Measurements from ENCODE around the gene CUL2.

Gene CUL2

GRCh38 chr10:35090162-35090954, at the start of gene CUL2:
Gene CUL2 (minus strand): TSS chr10:35090341. CDS start chr10:35071317, 19,024 bp downstream.
- TF ChIP-seq CTCF (conservative IDR thresholded peaks at IDR 0.05; ENCODE audit: control insufficient read depth, insufficient read depth, low read depth, low read length), result no peak
- peak within 1 kb of the TSS; percentile 86 for H3K4me3 ChIP-seq (ENCODE audit: control insufficient read depth, low read depth, low read length)
- peak; percentile 96 for DNase-seq (ENCODE audit: low read depth)

DNA sequence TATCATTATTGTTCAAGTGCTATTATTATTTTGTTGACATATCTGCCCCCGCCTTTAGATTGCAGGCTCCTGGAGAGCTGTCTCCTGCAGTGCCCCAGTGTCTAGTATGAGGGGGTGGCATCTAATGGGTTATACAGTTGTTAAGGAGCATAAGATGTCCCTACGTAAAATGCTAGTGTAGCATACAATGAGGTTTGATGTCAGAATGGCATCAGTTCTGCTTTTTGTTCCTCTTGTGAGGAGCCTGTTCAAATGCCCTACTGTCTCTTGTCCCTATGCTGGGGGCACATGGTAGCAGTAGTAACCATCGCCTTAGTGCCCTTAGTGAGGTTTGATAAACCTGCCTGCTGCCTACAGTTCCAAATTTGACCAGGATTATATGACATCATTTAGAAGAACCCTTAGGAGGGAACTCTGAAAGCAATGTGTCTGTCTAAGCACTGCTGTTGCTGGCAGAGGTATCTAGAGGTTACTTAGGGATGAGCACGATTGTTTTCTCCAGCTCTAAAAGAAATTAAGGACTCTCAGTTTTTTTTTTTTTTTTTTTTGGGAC, 46.2 kb upstream of the CUL2 start:
- no peak for DNase-seq (ENCODE audit: low read depth)
- no peak overlapping the region for H3K4me3 ChIP-seq (ENCODE audit: control insufficient read depth, low read depth, low read length)
- no peak for TF ChIP-seq CTCF (conservative IDR thresholded peaks at IDR 0.05; ENCODE audit: control insufficient read depth, insufficient read depth, low read depth, low read length)

DNA sequence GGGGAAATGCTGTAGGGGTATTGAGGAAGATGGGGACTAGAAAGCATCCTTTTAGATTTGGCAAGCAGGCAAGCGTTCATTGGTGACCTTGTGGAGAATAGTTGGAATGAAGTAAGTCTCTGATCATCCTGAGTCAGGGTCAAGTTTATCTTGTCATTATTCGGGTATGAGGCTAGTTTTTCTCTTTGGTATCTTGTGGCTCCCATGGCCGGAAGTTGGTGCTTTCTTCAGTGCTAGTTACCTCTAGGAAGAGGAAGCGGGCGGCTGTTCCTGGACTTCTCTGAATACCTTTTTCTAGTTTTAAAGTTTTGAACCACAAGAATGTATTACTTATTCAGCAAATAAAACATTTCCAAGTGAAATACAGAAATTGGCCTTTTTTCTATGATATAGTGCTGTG, 45.7 kb upstream of the CUL2 start:
- no peak for DNase-seq (ENCODE audit: low read depth)
- TF ChIP-seq CTCF (conservative IDR thresholded peaks at IDR 0.05; ENCODE audit: control insufficient read depth, insufficient read depth, low read depth, low read length), result no peak

DNA sequence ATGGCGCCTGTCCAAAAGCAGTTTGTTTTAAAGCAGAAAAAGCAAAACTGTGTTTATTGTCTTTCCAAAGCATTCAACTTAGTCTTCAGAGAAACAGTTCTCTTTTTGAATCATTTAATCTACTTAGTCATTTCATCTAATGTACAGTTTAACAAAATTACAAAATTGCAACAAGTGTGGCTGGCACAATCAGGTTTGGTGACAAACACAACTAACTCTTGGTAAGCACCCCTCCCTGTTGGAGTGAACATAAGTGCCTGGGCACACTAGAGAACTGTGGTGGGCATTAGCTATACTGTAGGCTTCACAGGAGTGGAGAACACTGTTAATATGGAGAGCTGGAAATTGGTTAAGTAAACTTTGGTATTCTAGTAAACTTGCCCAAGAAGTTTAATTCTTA, 43.4 kb upstream of the CUL2 start:
- no peak for TF ChIP-seq CTCF (conservative IDR thresholded peaks at IDR 0.05; ENCODE audit: control insufficient read depth, insufficient read depth, low read depth, low read length)
- no peak for DNase-seq (ENCODE audit: low read depth)
- H3K4me3 ChIP-seq (ENCODE audit: control insufficient read depth, low read depth, low read length), result no peak overlapping the region

More for the DNA sequence above, 45.7 kb upstream of the CUL2 start:
- no peak overlapping the region for H3K4me3 ChIP-seq (ENCODE audit: control insufficient read depth, low read depth, low read length)

GRCh38 chr10:35132727-35133126, 42.6 kb upstream of the CUL2 start:
- no peak for DNase-seq (ENCODE audit: low read depth)
- H3K4me3 ChIP-seq (ENCODE audit: control insufficient read depth, low read depth, low read length), result no peak overlapping the region
- TF ChIP-seq CTCF (conservative IDR thresholded peaks at IDR 0.05; ENCODE audit: control insufficient read depth, insufficient read depth, low read depth, low read length), result no peak

DNA sequence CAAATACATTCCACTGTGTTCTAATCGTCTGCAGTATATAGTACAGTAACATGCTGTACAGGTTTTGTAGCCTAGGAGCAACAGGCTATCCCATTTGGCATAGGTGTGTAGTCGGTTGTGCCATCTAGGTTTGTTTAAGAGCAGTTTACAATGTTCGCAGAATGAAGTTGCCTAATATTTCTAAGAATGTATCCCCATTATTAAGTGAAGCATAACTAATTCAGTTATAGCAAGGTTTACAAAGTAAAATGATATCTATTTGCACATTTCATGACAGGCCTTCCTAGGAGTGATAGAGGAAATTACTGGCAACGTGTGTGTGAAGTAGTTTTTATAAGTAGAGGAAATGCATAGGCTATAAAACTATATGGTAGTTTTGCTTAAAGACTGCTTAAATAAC, 40.5 kb upstream of the CUL2 start:
- no peak for TF ChIP-seq CTCF (conservative IDR thresholded peaks at IDR 0.05; ENCODE audit: control insufficient read depth, insufficient read depth, low read depth, low read length)
- H3K4me3 ChIP-seq (ENCODE audit: control insufficient read depth, low read depth, low read length), result no peak overlapping the region
- DNase-seq (ENCODE audit: low read depth), result no peak

All from fibroblast of mammary gland (primary cell).